ENCODE data around the gene MACROD2. TPM values are rescaled to one million over a fixed set of nuclear protein-coding genes. Genes with fewer than 3 reads are reported as not detected.

The MACROD2 gene
- total and polyA plus RNA-seq, 9 donors: 3.7 to 25.5 (median 7.8) TPM

DNA sequence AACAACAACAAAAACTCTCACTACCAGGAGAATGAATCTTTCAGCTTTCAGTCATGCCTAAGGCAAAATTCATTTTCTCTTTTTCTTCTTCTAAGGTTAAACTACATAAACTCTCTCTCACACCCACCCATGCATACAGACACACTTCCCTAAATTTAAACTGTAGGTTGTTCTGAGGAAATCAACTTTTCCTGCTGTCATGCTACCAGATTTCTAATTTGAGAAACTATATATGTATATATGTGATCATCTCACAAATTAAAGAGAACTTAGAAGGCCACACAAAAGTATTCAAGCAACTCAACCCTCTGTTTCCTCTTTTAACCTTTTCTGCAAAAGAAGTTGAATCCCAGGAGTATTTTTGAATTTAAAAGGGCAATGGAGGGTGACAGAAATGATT is 2045.4 kb downstream of the MACROD2 start:
- intact Hi-C loops (cut with DNase I): no loop called here
- H3K27ac ChIP-seq: no peak overlapping the region
- no peaks in the 10 kb centered on the region for H3K27me3 ChIP-seq
- no peak for DNase-seq
- H3K9me3 ChIP-seq: no peaks in the 10 kb centered on the region
- no peaks in the 10 kb centered on the region for H3K4me1 ChIP-seq (ENCODE audit: insufficient read depth)
- no peaks in the 10 kb centered on the region for H3K36me3 ChIP-seq
- H3K4me3 ChIP-seq: no peak overlapping the region
- TF ChIP-seq POLR2A (IDR thresholded peaks at IDR 0.05) (no peak), EP300 (IDR thresholded peaks at IDR 0.05) (no peak)
- TF ChIP-seq, protein P1, sequence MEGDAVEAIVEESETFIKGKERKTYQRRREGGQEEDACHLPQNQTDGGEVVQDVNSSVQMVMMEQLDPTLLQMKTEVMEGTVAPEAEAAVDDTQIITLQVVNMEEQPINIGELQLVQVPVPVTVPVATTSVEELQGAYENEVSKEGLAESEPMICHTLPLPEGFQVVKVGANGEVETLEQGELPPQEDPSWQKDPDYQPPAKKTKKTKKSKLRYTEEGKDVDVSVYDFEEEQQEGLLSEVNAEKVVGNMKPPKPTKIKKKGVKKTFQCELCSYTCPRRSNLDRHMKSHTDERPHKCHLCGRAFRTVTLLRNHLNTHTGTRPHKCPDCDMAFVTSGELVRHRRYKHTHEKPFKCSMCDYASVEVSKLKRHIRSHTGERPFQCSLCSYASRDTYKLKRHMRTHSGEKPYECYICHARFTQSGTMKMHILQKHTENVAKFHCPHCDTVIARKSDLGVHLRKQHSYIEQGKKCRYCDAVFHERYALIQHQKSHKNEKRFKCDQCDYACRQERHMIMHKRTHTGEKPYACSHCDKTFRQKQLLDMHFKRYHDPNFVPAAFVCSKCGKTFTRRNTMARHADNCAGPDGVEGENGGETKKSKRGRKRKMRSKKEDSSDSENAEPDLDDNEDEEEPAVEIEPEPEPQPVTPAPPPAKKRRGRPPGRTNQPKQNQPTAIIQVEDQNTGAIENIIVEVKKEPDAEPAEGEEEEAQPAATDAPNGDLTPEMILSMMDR (IDR thresholded peaks at IDR 0.05): no peak

DNA sequence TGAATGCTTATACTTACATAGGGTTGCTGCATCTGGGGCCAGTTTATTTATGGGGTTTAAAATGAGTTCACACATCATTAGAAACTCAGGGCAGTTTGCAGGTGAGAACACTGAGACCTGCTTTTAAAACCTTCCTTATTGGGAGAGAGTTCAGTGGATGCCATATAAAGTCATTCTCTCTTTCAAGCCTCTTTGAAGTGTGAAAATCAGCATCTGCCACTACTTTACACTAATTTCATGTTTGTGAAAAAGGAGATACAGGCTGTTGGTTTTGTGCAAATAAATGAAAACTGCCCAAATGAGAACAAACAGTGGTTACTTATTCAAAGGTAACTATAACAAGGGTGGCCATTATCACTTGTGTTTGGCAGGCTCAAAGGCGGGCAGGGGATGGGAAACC is 2047.4 kb downstream of the MACROD2 start:
- no peak overlapping the region for H3K27ac ChIP-seq

DNA sequence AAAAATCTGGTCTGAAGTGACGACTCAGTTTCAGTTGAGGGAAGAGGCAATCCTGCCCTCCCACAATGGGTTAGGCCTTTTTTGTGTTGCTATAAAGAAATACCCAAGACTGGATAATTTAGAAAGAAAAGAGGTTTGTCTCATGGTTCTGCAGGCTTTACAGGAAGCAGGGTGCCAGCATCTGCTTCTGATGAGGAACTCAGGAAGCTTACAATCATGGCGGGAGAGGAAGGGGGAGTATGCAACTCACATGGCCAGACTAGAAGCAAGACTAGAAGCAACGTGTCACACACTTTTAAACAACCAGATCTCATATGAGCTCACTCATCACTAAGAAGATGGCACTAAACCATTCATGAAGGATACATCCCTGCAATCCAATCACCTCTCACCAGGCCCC is 2048.6 kb downstream of the MACROD2 start:
- WGBS, 3 donors: 82 to 89% (median 87%) methylated on average over 3 of the region's 3 CpGs
- no peaks in the 10 kb centered on the region for H3K4me1 ChIP-seq (ENCODE audit: insufficient read depth)
- DNase-seq: no peak
- intact Hi-C loops (cut with DNase I): no loop called here
- H3K4me3 ChIP-seq: no peak overlapping the region
- no peaks in the 10 kb centered on the region for H3K9me3 ChIP-seq
- H3K27ac ChIP-seq: no peak overlapping the region
- H3K27me3 ChIP-seq: no peaks in the 10 kb centered on the region
- H3K36me3 ChIP-seq: no peaks in the 10 kb centered on the region
- TF ChIP-seq, protein P1 (IDR thresholded peaks at IDR 0.05): no peak
- no peak for TF ChIP-seq POLR2A (IDR thresholded peaks at IDR 0.05)
- no peak for TF ChIP-seq EP300 (IDR thresholded peaks at IDR 0.05)

More for the DNA sequence above, 2047.4 kb downstream of the MACROD2 start:
- Histone ChIP-seq H3K9me3 (no peaks in the 10 kb centered on the region), H3K36me3 (no peaks in the 10 kb centered on the region), H3K4me1 (ENCODE audit: insufficient read depth) (no peaks in the 10 kb centered on the region), H3K4me3 (no peak overlapping the region), H3K27me3 (no peaks in the 10 kb centered on the region)
- TF ChIP-seq EP300 (IDR thresholded peaks at IDR 0.05): no peak
- TF ChIP-seq, protein P1 (IDR thresholded peaks at IDR 0.05): no peak
- no peak for TF ChIP-seq POLR2A (IDR thresholded peaks at IDR 0.05)
- WGBS, 3 donors: 95 to 97% (median 97%) methylated on average over 1 of the region's 1 CpG
- no peak for DNase-seq
- intact Hi-C loops (cut with DNase I): no loop called here

DNA sequence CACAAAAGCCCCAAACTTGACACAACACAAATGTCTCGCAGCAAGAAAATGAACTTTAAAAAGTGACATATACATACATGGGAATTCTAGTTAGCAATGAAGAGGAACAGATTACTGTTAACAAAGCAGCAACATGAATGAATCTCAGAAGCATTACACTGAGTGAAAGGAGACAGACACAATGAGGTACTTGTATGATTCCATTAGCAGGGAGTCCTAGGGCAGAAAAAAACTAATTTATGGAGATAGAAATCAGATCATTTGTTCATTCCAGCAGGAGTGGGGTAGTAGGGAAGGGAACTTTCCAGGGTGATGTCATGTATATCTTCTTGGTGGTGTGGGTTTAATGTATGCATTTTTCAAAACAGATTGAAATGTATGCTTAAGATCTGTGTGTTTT is 2053.6 kb downstream of the MACROD2 start:
- TF ChIP-seq, protein P1 (IDR thresholded peaks at IDR 0.05): no peak
- TF ChIP-seq EP300 (IDR thresholded peaks at IDR 0.05) (no peak), POLR2A (IDR thresholded peaks at IDR 0.05) (no peak)
- no peaks in the 10 kb centered on the region for H3K9me3 ChIP-seq
- H3K27ac ChIP-seq: no peak overlapping the region
- H3K4me3 ChIP-seq: no peak overlapping the region
- intact Hi-C loops (cut with DNase I): no loop called here
- WGBS, 3 donors: 93 to 96% (median 95%) methylated on average over 1 of the region's 1 CpG
- H3K4me1 ChIP-seq (ENCODE audit: insufficient read depth): peaks cover 3% of the 10 kb centered on the region
- H3K36me3 ChIP-seq: no peaks in the 10 kb centered on the region
- DNase-seq: no peak
- H3K27me3 ChIP-seq: no peaks in the 10 kb centered on the region

Data from ovary (tissue), 9 donors.